WTC11 (cell line): ENCODE data around the gene OLFM1.

Source experiments
- CREB1 ChIP-seq: sonication (generic); formaldehyde crosslinking; IDR thresholded peaks from 2 replicates; pipeline ENCODE4 v1.8.0; 2023; ENCODE audit warnings: mild to moderate bottlenecking, missing genetic modification reagents
- EMX1 ChIP-seq: fragments of 250-450 bp; sonication (Bioruptor Pico); IDR thresholded peaks from 2 replicates; pipeline ENCODE4 v1.8.0; 2021; ENCODE audit warnings: mild to moderate bottlenecking

DNA sequence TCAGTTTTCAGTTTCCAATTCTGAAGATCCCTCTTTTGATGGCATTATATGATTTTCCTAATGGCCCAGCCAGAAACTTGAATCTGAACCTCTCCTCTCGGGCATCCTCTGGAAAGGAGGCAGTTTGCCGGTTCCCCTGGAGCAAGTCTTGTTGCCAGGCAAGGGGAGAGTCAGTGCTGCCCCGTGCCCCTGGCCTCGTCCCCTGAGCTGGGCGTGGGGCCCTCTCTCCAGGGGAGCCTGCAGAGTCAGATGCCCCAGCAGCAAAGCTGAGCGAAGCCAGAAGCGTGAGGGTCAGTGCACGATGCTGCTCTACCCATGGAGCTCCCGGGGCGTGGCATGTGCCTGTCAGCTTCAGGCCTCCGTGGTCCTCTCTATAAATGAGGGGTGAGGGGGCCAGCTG is 14.0 kb downstream of the OLFM1 start:
- no peak for TF ChIP-seq CREB1
- no peak for TF ChIP-seq EMX1 (CRISPR knock-in tag)
